Measurements from ENCODE around the gene BCAT1. TPM values are rescaled to one million over a fixed set of nuclear protein-coding genes. Genes with fewer than 3 reads are reported as not detected.

BCAT1 gene
- total and polyA plus RNA-seq, 2 donors (not counting 1 experiment from before 2014, with no cell fraction given): 0.33 to 9.6 TPM

DNA sequence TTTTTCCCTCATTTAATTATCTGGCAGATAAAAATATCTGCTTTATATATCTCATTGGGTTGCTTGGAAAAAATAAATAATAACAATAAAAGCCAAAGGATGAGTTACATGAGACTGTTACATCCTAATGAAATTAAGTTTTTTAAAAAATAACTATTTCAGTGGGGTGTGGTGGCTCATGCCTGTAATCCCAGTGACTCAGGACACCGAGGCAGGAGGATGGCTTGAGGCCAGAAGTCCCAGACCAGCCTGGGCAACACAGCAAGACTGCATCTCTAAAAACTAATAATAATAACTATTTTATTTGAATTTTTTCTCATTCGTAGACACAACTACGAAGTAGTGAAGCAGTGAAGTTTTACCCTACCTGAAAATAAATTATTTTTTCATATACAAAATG, 103.3 kb downstream of the BCAT1 start:
- Histone ChIP-seq H3K4me3 (ENCODE audit: control extremely low read depth in 1 of 5, extremely low read depth in 1 of 5, insufficient read depth in 1 of 5, low read depth in 2 of 5, low read length in 4 of 5) (no peak overlapping the region), H3K4me1 (ENCODE audit: control insufficient read depth in 2 of 2, insufficient read depth in 2 of 2, low read length in 2 of 2) (no peaks in the 10 kb centered on the region), H3K9ac (ENCODE audit: low read length) (no peak overlapping the region), H3K27me3 (replicated peaks in 1 of 4; ENCODE audit: control extremely low read depth in 1 of 4, control insufficient read depth in 3 of 4, insufficient read depth in 4 of 4, low read length in 3 of 4) (no peaks in the 10 kb centered on the region), H3K79me2 (ENCODE audit: control insufficient read depth, insufficient read depth, low read length) (no peaks in the 10 kb centered on the region), H3K27ac (ENCODE audit: low read length in 2 of 2) (no peak overlapping the region), H3K9me3 (ENCODE audit: control extremely low read depth in 1 of 3, control insufficient read depth in 2 of 3, insufficient read depth in 1 of 3, low read length in 2 of 3) (no peaks in the 10 kb centered on the region), H3K36me3 (replicated peaks in 1 of 2; ENCODE audit: control extremely low read depth in 1 of 2, control insufficient read depth in 1 of 2, extremely low read depth in 1 of 2, insufficient read depth in 2 of 2, low read length in 1 of 2) (no peaks in the 10 kb centered on the region), H4K20me1 (ENCODE audit: control insufficient read depth, insufficient read depth, low read length, poor library complexity, severe bottlenecking) (no peaks in the 10 kb centered on the region), H2AFZ (ENCODE audit: insufficient read depth, low read depth, low read length, poor library complexity, severe bottlenecking) (no peak overlapping the region), H3K4me2 (replicated peaks; ENCODE audit: low read depth, low read length, poor library complexity, severe bottlenecking) (no peak overlapping the region)
- intact Hi-C loops (cut with micrococcal nuclease): no loop called here
- Mint-ChIP-seq H3K27ac (no peak overlapping the region), H3K9me3 (ENCODE audit: insufficient read depth) (no peaks in the 10 kb centered on the region), H3K27me3 (no peaks in the 10 kb centered on the region), H3K4me1 (no peaks in the 10 kb centered on the region), H3K4me3 (no peak overlapping the region)
- no peak for ATAC-seq (ENCODE audit: low read depth)
- ChIA-PET CTCF (interaction anchor here (1.3 to 1.8 kb wide), 2 partner anchors 8 to 10 kb away, joined by 5 to 7 read pairs; no protein-coding TSS in a partner anchor), POLR2A (no interaction called here)
- DNase-seq: no peak
- WGBS (ENCODE audit: insufficient coverage): no CpG with 5 or more reads among the region's 3 CpGs
- no peak for TF ChIP-seq EZH2 (IDR thresholded peaks at IDR 0.05; ENCODE audit: borderline replicate concordance, insufficient read depth, low read depth, low read length, poor library complexity, severe bottlenecking)

DNA sequence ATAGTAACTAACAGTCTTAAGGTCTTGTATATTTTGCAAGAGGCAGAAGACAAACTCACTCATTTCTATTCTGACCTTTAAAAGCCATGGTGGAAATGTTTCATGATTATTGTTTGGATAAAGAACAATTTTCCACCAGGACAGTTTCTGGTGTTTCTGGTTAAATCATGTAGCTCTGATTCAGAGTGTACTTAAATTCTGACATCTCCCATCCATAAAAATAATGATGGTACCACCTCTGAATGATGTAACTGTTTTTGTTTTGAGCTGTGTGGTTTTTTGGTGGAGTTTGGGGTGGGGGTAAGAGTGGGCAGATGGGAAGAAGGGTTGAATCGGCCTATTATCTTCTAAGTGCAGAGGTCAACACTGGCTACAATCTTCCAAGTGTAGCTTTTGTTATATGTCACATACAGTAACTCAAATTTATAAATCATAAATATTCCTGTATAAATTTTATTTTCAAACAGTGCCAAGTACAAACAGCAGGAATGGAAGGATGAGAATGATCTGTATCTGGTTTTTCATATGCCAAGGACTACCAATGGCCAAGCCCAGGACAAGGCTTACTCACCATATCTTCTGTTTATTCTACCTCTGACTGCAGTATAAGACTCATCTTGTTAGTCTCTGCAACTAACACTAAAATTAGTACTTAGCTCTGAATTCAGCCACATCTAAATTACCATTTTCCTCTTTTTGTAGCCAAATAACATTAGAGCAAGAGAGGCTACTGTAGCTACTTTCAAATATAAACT, 108.7 kb downstream of the BCAT1 start:
- peaks cover 0 to 13% of the 10 kb centered on the region in 2 donors for H3K4me1 ChIP-seq (ENCODE audit: control insufficient read depth in 2 of 2, insufficient read depth in 2 of 2, low read length in 2 of 2)
- no peak overlapping the region for H3K27ac ChIP-seq (ENCODE audit: low read length in 2 of 2)
- WGBS (ENCODE audit: insufficient coverage): no CpG with 5 or more reads among the region's 1 CpG
- no peaks in the 10 kb centered on the region for H3K27me3 ChIP-seq (replicated peaks in 1 of 4; ENCODE audit: control extremely low read depth in 1 of 4, control insufficient read depth in 3 of 4, insufficient read depth in 4 of 4, low read length in 3 of 4)
- DNase-seq (no peak), ATAC-seq (ENCODE audit: low read depth) (no peak)
- H3K79me2 ChIP-seq (ENCODE audit: control insufficient read depth, insufficient read depth, low read length): no peaks in the 10 kb centered on the region
- H3K4me3 ChIP-seq (ENCODE audit: control extremely low read depth in 1 of 5, extremely low read depth in 1 of 5, insufficient read depth in 1 of 5, low read depth in 2 of 5, low read length in 4 of 5): no peak overlapping the region
- POLR2A ChIA-PET: no interaction called here
- no peaks in the 10 kb centered on the region for H4K20me1 ChIP-seq (ENCODE audit: control insufficient read depth, insufficient read depth, low read length, poor library complexity, severe bottlenecking)
- Mint-ChIP-seq H3K9me3 (ENCODE audit: insufficient read depth) (no peaks in the 10 kb centered on the region), H3K27me3 (no peaks in the 10 kb centered on the region), H3K4me3 (no peak overlapping the region), H3K27ac (no peak overlapping the region), H3K4me1 (peaks cover 13% of the 10 kb centered on the region)
- CTCF ChIA-PET: interaction anchor here (1.2 kb wide), 1 partner anchor 1638 kb away, joined by 3 read pairs; no protein-coding TSS in a partner anchor
- TF ChIP-seq, protein P1, sequence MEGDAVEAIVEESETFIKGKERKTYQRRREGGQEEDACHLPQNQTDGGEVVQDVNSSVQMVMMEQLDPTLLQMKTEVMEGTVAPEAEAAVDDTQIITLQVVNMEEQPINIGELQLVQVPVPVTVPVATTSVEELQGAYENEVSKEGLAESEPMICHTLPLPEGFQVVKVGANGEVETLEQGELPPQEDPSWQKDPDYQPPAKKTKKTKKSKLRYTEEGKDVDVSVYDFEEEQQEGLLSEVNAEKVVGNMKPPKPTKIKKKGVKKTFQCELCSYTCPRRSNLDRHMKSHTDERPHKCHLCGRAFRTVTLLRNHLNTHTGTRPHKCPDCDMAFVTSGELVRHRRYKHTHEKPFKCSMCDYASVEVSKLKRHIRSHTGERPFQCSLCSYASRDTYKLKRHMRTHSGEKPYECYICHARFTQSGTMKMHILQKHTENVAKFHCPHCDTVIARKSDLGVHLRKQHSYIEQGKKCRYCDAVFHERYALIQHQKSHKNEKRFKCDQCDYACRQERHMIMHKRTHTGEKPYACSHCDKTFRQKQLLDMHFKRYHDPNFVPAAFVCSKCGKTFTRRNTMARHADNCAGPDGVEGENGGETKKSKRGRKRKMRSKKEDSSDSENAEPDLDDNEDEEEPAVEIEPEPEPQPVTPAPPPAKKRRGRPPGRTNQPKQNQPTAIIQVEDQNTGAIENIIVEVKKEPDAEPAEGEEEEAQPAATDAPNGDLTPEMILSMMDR (IDR thresholded peaks at IDR 0.05): no peak
- TF ChIP-seq EZH2 (IDR thresholded peaks at IDR 0.05; ENCODE audit: borderline replicate concordance, insufficient read depth, low read depth, low read length, poor library complexity, severe bottlenecking): no peak
- H3K36me3 ChIP-seq (replicated peaks in 1 of 2; ENCODE audit: control extremely low read depth in 1 of 2, control insufficient read depth in 1 of 2, extremely low read depth in 1 of 2, insufficient read depth in 2 of 2, low read length in 1 of 2): no peaks in the 10 kb centered on the region
- no peak overlapping the region for H3K4me2 ChIP-seq (replicated peaks; ENCODE audit: low read depth, low read length, poor library complexity, severe bottlenecking)
- intact Hi-C loops (cut with micrococcal nuclease): no loop called here
- H3K9ac ChIP-seq (ENCODE audit: low read length): no peak overlapping the region
- no peak overlapping the region for H2AFZ ChIP-seq (ENCODE audit: insufficient read depth, low read depth, low read length, poor library complexity, severe bottlenecking)
- H3K9me3 ChIP-seq (ENCODE audit: control extremely low read depth in 1 of 3, control insufficient read depth in 2 of 3, insufficient read depth in 1 of 3, low read length in 2 of 3): no peaks in the 10 kb centered on the region

Measured in B cell (primary cell).